Astrocyte of the hippocampus (primary cell): Measurements from ENCODE around the gene KCNK7.

Experiments
- DNase-seq: peaks from one replicate; pipeline ENCODE4 v3.0.0; 2011; ENCODE audit warnings: low read depth, low spot score

The KCNK7 gene

GRCh38 chr11:65611028-65611757 lies 15.6 kb upstream of the KCNK7 start:
- no peak for DNase-seq

GRCh38 chr11:65610404-65610803 lies 14.8 kb upstream of the KCNK7 start:
- no peak for DNase-seq

DNA sequence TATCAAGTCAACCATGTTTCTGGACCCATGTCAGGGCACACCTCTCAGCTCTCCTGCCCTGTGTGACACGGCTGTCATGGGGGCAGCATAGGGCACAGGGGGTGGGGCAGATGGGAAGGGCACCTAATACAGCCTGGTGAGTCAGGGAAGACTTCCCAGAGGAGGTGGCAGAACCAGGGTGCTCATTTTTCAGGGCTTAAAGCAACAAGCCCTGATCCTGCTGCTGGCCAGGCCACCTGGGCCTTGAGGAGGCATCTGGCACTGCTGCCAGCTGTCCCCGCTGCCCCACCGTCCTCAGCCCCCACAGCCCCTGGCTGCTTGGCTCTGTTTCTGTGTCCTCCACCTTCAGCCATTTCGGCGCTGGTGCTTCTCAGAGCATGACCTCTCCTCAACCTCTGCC lies 14.1 kb upstream of the KCNK7 start:
- no peak for DNase-seq

DNA sequence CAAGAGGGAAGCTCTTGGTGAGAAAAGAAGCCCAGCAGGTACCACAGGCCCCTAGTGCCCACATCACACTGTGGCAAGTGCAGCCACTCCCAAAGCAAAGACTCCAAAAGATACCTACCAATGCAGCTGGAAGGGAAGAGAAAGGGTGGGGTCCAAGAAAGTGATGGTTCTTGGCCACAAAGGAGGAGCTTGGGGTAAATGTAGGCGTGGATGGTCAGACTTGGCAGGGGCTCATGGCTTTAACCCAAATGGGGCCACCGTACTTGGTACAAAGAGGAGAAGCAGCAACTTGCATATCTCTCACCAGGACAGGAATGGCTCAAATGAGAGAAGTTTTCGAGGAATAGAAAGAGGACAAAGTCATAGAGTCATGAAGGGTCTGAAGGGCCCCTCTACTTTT lies 13.6 kb upstream of the KCNK7 start:
- DNase-seq, result no peak

DNA sequence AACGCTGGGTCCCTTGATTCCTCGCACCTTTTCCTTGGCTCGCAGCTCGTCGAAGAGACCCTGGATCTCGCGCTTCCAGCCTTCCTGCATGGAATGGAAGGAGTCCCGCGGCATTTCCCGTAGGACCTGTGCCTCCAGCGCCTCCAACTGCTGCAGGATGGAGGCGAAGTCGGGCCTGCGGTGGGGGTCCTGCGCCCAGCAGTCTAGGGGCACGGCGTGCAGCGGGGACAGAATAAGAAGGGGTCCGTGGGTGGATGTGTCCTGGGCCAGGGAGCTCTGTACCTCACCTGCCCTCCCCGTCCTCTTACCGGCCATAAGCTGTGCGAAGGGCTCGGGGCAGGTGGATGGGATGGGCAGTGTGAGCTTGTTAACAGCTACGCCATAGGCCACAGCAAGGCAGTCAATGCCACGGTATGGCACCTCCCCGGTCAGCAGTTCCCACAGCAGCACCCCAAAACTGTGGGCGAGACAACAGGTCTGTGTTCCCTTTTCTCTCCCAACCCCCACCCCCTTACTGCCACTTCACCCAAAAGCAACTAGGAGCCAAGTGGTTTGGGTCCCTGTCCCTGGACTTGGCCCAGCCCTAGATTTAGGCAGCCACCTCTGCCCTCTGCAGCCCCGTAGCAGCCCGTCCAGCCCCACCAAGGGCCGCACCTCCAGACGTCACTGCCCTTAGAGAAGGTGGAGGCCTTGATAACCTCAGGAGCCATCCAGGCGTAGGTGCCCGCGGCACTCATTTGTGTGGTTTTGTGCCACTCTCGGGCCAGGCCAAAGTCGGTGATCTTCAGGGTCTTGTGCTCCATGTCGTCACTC lies 12.2 kb upstream of the KCNK7 start:
- no peak for DNase-seq

DNA sequence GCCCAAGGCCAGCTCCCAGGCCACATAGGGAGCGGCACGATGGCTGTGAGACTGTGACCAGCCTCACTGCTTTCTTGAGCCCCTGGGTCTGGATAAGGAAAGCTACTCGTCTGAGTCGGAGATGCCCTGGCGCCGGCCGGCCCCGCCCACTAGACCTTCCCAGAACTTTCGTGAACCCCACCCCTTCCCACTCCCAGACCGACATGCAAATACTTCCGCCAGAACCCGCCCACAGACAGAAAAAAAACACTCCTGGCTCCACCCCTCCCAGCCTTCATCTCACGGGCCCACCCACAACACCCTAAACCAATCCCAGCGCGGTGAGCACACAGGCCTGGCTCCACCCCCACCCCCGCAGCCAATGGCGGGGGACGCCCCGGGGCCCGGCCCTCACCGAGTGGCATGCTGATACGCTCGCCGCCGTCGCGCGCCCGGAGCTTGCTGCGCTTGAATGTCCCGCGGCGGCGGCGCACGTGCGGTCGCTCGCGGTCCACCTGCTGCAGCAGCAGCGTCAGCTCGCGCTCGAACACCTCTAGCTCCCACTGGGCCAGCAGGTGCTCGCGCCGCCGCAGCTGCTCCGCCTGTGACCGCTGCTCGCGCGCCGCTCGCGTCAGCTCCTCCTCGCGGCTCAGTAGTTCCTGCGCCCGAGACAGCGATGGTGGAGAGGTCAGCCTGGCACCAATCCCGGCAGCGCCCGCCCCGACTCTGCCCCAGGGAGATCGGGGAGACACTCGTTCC lies 11.4 kb upstream of the KCNK7 start:
- DNase-seq, result peak; percentile 98

GRCh38 chr11:65604258-65604657 lies 8.7 kb upstream of the KCNK7 start:
- DNase-seq, result no peak

DNA sequence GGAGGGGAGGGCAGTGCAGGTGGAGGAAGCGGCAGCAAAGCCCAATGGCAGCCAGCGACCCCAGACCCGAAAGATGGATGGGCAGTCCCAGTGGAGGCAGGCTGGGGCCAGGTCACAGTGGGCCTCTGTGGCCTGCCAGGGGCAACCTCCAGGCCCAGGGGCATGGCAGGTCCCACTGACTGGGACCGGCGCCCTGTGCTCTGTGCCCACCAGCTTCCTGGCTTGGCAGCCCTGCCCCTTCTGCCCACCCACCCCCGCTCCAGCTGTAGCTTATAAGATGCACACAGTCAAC lies 4.3 kb upstream of the KCNK7 start:
- no peak for DNase-seq

GRCh38 chr11:65599216-65599954 lies 3.8 kb upstream of the KCNK7 start:
- DNase-seq, result no peak

DNA sequence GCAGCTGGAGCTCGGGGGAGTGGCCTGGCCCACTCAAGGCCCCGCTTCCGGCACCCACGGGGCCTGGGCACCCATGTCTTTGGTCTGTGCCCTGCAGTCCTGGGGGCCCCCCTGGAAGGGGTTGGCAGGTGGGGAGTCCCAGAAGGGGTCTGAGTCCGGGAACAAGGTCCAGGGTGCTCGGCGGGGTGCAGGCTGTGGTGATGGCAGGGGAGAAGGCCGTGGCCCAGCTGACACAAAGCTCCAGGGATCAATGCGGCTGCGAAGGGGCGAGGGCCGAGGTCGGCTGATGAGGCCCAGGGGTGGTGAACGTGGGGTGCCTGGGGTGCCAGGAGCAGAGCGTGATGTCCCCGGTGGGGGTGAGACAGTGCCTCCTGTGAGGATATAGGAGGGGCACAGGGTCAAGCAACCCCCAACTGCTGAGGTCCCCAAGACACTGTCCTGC lies 2.7 kb upstream of the KCNK7 start:
- DNase-seq, result no peak

GRCh38 chr11:65596520-65596919 lies 920 bp upstream of the KCNK7 start:
- no peak for DNase-seq

- no peak for DNase-seq
These were observed 469 bp downstream of the KCNK7 start for GRCh38 chr11:65595131-65595530.

- DNase-seq, result peak; percentile 53
These were observed 1.8 kb downstream of the KCNK7 start for GRCh38 chr11:65593518-65594414.

GRCh38 chr11:65592858-65593517 lies 2.6 kb downstream of the KCNK7 start:
- DNase-seq, result no peak

DNA sequence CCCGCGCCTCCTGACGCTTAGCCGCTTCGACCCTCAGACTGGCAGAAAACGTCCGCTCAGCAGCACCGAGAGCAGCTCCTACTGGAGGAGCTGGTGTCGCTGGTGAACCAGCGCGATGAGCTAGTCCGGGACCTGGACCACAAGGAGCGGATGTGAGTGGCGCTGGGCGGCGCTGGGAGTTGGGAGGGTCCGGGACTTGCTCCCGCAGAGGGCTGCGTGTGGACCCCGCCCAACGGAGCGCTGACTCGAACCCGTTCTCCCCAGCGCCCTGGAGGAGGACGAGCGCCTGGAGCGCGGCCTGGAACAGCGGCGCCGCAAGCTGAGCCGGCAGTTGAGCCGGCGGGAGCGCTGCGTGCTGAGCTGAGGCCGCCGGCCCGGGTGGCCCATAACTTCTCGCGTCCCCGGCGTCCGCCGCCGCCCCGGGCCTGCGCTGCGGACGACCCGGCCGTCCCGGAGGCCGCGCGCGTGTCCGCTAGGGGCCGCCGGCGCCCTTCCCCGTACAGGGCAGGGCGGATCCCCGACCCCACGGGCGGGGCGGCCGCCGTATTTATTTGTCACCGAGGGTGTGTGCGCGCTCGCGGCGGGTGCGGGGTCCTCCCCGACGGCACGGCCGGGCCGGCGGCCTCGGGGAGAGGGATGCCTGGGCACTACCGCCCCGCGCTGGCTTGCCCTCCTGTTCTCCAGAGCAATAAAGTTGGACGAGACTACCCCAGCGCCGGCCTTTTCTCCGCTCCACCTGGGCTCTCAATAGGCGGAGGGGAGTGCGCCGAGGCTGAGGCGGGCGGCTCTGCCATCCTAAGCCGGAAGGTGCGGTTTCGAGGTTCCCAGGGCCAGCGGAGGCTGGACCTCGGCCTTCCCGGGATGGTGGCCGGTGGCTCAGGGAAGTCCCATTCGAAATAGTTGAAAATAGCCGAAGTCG lies 3.4 kb downstream of the KCNK7 start:
- peak; percentile 87 for DNase-seq

- DNase-seq, result no peak
These were observed 5.3 kb downstream of the KCNK7 start for GRCh38 chr11:65590240-65590738.

DNA sequence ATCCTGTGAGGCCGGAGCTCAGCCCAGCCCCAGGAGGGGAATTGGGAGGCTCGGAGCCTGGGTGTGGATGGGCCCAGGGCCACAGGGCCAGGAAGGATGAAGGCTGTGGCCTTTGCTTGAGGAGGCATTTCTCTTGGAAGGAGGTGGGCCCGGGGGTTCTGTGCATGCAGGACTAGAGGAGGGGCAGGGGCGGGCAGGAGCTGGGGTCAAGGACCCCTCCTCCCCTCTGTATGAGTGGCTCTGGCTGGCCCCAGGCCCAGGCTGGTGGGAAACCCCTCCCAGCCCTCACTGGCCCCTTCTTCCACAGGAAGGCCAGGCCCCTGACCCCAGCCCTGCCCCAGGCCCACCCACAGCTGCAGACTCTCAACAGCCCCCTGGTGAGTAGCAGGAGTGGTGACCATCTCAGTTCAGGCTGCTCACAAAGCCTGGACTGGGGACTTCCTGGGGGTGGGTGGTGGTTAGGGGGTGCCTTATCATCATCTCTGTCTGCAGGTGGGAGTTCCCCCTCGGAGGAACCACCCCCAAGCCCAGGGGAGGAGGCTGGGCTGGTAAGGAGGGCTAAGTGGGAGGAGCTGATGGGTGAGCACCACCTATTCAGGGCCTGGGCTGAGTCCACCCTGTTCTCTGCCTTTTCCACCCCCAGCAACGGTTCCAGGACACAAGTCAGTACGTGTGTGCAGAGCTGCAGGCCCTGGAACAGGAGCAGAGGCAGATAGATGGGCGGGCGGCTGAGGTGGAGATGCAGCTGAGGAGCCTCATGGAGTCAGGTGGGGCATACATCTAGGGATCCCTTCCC lies 6.0 kb downstream of the KCNK7 start:
- DNase-seq, result no peak
